ENCODE results near the gene GATA3.

Gene GATA3

DNA sequence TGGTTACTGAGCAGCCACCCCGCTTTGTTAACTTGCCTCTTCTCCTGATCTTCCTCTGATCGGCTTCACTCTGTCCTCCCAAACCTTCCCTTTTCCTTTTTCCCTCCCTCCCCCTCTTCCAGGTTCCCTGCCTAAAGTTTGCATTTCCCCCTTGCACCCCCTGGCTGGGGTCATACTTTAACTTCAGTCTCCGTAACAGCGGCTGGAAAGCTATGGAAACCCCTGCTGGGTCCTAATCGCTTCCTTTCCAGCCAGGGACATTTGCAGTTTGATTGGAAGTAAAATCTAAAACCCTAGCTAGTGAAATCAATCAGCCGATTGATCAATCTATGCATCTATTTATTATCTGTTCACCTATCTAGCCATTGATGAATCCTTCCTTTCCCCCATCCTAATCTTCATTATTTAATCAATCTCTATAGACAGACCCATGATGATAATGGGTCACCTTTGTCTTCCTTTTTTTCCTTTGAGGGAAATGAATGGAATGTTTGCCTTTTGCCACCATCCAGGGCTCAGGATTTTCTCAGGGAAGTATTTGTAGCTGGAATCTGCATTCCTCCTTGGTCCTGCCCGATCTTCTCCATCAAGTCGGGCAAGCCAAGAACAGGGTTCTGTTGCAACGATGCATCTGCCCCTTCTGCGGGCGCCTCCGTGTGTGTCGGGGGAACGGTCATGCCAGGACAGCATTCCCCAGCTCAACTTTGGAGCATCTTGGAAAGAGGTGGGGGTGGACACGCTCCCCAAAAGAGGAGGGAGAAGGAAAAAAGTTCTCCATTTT lies 8.8 kb downstream of the GATA3 start:
- in situ Hi-C loops (cut with MboI; ENCODE audit: low sequenced_read_pairs): no loop called here

DNA sequence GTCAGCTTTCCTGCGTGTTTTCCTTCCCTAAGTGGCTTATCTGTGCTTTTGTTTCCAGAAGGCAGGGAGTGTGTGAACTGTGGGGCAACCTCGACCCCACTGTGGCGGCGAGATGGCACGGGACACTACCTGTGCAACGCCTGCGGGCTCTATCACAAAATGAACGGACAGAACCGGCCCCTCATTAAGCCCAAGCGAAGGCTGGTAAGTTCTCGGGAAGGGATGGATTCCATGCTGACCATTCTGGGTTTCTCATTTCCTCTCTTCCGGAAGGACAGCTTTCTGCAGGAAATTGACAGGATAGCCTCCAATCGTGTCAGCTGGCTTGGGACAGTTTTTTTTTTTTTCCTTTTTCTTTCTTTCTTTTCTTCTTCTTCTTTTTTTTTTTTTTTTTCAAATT lies 9.4 kb downstream of the GATA3 start:
- in situ Hi-C loops (cut with MboI; ENCODE audit: low sequenced_read_pairs): no loop called here

DNA sequence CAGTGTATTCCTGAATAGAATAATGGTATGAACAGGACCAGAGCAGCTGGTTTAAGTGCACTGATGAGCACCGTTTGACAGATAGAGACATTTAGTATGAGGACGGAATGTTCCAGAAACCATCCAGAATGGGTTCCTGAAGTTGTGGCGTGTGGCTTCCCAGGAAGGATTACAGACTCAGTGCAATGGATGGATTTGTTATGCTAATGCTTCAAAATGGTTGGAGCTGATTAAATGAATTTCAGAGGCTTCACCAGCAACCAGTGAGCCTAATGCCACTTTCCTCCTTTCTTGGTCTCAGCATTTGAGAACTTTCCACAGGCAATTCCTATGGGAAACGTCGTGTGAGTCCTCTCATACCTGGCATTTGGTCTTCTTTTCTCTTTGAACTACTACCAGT lies 9.9 kb downstream of the GATA3 start:
- in situ Hi-C loops (cut with MboI; ENCODE audit: low sequenced_read_pairs): no loop called here

DNA sequence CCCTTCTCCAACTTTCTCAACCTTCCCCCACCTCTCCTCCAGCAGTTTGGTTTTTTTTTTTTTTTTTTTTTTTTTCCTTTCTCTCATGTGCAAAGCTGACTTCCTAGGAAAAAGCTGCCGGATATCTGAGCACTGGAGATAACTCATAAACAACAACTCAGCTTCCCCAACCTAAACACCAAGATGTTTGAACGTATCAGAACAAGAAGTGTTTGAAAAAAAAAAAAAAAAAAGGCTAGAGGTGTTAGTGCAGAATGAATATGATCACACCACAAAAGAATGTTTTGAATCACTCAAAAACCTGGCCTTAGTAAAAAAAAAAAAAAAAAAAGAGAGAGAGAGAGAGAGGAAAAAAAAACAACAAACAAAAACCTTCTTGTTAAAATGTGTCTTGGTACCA lies 11.2 kb downstream of the GATA3 start:
- in situ Hi-C loops (cut with MboI; ENCODE audit: low sequenced_read_pairs): no loop called here

DNA sequence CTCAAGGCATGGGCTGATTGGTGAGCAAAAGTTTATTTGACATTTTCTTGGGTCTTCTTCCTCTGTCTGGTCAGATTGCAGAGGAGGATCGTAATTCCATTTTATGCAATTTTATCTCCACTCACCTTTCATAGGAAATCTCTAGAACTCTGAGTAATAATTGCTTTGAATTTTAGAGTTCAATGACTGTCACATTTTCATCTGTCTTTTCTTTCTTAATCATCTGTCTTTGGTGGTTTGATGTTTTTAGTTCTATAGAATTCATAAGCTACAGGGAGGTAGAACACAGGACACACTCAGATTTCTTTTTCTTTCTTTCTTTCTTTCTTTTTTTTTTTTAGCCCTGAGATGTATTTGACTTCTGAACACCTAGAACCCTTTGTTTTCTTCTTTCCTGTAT lies 11.6 kb downstream of the GATA3 start:
- in situ Hi-C loops (cut with MboI; ENCODE audit: low sequenced_read_pairs): no loop called here

DNA sequence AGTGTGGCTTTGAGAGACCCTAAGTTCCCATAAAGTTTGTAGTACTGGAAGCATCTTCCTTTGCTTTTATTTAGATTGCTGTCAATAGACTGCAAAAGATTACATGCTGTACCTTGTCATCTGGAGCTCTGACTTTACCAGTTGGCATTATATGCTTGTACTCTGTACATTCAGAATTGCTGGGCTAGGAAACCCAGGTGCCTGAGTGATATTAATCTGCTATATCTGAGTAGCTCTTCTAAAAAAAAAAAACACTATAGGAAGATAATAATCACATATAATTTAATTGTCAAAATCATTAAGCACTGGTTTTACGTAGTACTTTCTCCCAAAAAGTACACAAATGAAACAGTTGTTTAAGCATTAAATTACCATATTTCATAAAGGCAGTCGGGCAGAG lies 12.3 kb downstream of the GATA3 start:
- in situ Hi-C loops (cut with MboI; ENCODE audit: low sequenced_read_pairs): no loop called here

DNA sequence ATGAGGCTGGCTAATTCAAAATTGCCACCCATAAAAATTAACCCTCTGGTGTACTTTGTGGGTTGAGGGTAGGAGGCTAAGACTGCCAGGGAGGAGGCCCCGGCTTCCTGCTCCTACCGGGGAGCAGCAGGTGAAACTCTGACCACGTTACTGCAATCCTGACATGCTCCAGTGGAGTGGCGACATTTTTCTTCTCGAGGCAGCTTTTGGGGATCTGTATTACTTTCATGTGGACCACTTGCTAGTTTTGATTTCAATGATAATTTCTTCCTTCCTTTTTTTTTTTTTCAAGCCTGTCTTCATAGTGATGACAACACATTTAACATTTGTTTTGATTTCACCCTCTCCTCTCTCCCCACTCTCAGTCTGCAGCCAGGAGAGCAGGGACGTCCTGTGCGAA lies 14.6 kb downstream of the GATA3 start:
- in situ Hi-C loops (cut with MboI; ENCODE audit: low sequenced_read_pairs): no loop called here

DNA sequence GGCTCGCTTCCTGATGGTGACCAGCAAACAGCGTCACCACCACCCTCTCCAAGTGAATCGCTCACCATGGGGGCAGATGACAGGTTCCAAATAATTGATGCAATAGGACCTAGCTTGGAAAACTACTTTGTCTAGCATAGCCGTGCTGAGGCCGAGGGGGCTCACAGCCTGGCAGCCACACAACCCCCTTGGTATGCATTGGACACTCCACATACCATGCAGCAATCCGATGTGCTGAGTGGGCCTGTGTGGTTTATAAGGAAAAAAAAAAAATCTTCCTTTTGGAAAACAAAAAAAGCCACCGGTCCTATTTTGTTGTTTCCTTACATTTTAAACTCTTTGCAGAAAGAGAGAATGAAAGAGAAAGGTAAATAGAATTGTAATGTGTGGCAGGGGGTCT lies 15.1 kb downstream of the GATA3 start:
- in situ Hi-C loops (cut with MboI; ENCODE audit: low sequenced_read_pairs): no loop called here

DNA sequence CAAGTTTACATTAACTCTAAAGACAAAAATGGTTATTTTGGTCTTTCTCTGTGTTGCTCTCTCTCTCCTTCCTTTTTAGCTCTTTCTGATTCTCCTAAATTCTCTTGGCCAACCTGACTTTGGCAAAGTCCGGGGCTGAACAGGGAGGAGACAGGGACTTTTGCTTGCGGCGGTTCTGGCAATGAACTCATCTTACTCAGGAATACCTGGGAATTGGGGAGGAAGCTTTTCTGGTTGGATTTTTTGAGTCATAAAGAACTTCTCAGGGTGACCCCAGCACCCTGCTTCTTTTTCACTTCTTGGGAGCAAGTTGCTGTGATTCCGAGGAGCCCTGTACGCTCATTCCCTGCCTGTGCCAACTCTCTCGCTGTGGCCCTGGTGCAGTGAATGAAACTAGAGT lies 16.0 kb downstream of the GATA3 start:
- in situ Hi-C loops (cut with MboI; ENCODE audit: low sequenced_read_pairs): no loop called here

DNA sequence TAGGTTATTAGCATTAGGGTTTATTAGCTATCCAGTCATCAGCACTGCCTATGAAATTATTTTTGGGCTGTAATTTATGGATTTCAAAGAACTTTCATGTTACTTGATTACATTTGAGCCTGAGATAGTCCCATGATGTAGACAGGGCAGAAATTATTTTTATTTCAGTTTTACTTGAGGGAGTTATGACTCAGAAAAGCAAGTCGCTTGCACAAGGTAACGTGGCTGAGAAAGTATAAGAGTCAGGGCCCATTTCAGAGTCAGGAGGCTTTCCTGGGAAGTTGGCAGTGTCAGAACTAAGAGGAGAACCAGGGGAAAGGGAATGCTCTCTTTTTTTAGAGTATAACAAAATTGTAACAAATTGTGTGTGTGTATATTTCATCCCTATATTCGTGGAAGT lies 16.5 kb downstream of the GATA3 start:
- in situ Hi-C loops (cut with MboI; ENCODE audit: low sequenced_read_pairs): no loop called here

DNA sequence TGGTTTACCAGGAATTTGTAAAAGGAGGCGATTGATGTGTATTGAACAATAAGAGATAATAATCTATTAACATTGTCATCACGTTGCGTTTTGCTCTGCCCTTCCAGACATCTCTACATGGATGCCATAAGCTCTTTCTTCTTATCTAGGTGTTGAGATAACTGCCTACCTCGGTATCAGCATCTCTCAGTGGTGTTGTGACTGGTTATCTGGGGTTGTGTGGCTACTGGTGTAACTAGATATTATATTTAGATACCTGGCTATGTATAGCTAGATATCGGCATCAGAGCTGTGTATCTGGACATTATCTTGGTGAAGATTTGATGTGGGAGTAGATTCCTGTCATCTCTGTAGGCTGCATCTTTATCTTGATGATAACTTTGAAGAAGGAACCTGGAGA lies 17.2 kb downstream of the GATA3 start:
- in situ Hi-C loops (cut with MboI; ENCODE audit: low sequenced_read_pairs): no loop called here

DNA sequence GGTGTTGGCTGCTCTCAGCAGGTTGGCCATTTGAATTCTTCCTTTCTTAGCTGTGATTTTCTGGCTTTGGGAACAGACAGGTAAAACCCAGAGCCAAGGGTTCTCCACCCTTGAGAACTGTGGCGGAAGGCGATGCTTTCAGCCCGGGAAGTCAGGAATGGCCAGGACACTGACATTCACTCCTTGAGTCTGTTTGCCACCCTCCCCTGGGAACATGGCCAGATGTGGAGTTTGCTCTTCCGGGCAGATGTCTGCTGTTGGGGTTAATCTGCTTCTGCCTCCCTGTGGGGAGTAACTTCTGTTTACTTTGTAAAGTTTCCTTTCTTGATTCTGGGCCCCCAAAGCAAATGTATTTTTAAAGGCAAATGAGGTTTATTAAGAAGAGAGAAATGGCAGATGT lies 17.7 kb downstream of the GATA3 start:
- in situ Hi-C loops (cut with MboI; ENCODE audit: low sequenced_read_pairs): no loop called here

DNA sequence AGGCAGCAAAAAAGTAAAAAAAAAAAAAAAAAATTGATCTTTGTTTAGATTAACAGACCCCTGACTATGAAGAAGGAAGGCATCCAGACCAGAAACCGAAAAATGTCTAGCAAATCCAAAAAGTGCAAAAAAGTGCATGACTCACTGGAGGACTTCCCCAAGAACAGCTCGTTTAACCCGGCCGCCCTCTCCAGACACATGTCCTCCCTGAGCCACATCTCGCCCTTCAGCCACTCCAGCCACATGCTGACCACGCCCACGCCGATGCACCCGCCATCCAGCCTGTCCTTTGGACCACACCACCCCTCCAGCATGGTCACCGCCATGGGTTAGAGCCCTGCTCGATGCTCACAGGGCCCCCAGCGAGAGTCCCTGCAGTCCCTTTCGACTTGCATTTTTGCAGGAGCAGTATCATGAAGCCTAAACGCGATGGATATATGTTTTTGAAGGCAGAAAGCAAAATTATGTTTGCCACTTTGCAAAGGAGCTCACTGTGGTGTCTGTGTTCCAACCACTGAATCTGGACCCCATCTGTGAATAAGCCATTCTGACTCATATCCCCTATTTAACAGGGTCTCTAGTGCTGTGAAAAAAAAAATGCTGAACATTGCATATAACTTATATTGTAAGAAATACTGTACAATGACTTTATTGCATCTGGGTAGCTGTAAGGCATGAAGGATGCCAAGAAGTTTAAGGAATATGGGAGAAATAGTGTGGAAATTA lies 19.4 kb downstream of the GATA3 start:
- in situ Hi-C loops (cut with MboI; ENCODE audit: low sequenced_read_pairs): no loop called here

DNA sequence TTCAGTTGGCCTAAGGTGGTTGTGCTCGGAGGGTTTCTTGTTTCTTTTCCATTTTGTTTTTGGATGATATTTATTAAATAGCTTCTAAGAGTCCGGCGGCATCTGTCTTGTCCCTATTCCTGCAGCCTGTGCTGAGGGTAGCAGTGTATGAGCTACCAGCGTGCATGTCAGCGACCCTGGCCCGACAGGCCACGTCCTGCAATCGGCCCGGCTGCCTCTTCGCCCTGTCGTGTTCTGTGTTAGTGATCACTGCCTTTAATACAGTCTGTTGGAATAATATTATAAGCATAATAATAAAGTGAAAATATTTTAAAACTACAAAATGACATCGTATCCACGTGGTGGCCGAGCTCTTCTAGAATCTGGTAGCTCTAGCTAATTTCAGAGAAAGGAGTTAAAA lies 20.4 kb downstream of the GATA3 start:
- in situ Hi-C loops (cut with MboI; ENCODE audit: low sequenced_read_pairs): no loop called here

DNA sequence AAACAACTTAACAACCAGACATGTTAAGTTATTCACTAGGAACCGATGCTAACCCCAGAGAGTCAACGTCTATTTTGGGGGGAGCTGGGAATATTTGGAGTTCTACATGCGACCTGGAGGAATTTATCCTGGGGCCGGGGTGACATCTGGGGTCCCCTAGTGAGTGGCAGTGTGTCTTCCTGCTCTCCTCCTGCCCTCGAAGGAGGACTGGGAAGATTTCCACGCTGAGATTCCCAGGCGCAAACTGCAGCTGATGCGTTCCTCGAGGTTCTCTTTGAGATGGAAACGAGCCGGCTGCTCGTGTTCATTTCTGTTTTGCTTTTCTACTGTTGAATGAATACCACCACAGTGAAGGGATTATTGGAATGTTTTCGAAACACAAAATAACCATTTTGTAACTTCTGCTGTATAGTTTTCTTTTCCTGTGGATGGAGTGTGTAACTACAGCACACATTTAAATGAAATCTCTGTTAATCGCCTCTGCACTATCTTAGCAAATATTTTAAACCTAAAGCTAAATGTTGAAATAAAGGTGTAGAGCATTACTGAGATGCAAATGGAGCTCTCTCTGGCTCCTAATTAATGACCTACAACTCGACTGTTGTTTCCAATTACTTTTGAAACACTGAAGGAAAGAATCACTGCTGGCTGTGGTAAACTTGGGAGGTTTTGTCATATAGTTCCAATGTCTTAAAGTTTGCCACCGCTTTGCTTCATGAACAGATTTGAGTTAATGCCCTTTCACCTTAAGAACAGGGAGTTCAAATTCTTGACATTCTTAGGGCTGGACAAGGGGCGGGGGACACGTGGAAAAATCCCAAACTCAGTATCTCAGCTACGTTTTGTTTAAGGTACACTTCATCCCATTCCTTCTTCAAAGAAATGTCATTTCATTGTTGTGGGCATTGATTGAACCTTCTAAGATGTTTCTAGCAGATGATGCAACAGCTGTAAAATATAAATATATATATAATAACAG lies 21.1 kb downstream of the GATA3 start:
- in situ Hi-C loops (cut with MboI; ENCODE audit: low sequenced_read_pairs): no loop called here

DNA sequence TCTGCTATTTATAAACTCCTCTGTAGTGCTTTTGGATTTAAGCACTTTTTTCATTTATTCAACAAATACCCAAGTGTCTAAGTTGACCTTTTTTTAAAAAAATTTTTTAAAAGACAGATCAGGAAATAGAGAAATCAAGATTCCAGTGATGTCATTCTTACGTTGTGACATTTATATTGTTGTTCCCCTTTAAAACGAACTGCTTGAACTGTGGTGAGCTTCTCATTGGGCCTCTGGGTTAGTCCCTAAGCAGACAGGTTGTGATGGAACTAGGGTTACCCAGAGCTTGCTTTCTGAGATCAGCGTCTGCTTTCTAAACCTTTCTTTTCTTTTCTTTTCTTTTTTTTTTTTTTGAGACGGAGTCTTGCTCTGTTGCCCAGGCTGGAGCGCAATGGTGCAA lies 22.4 kb downstream of the GATA3 start:
- in situ Hi-C loops (cut with MboI; ENCODE audit: low sequenced_read_pairs): no loop called here

DNA sequence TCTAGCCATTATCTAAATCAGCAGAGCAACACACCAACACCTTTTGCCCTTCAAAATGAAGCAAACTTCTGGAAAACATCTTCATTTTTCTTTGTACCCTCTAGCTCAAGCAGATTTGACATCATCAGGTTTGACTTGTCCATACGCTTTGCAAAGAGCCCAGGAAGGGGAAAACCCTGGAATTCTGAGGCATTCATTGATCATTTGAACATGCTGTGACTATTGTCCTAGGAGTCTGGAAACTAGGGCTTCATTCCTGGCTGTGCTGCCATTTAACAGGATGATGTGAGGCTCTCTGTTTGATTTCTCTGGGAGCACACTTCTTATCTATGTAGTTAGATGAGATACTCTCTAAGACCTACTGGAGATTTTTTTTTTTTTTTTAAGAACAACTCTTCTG lies 23.5 kb downstream of the GATA3 start:
- in situ Hi-C loops (cut with MboI; ENCODE audit: low sequenced_read_pairs): no loop called here

DNA sequence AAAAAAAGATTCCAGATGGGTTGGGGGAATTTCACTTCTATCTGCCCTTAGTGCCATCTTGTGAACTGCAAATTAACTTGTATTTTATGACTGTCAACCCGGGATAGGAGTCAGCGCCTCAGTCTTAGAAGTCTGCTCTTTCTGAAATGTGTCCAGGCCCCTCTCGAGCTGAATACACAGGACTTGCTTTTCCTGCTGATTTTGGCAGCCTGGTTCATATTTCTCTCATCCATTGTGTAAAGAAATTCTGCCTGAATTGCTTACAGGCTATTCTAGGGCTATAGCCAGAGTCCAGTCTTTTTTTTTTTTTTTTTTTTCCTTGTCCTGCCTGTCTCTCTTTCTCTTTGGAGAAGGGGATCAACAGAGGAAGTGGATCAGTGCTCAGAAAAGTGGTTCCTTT lies 24.6 kb downstream of the GATA3 start:
- in situ Hi-C loops (cut with MboI; ENCODE audit: low sequenced_read_pairs): no loop called here

DNA sequence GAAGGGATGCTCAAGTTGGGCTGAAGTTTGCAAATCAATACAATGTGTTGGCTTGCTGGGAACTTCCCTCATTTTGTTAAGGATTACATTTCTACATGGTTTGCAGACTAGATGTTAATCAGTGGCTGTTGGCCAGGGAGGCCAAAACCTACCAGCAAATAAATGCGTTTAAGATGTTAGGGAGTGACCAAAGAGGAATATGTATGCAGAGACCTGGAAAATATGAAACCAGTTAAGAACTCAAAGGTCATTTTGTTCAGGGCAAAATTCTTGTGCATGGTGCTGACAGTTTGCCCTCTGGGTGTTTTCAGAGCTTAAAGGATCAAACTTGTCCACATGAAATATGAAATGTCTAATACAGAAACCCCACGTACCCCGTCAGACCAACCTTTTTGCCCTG lies 30.3 kb downstream of the GATA3 start:
- in situ Hi-C loops (cut with MboI; ENCODE audit: low sequenced_read_pairs): no loop called here

DNA sequence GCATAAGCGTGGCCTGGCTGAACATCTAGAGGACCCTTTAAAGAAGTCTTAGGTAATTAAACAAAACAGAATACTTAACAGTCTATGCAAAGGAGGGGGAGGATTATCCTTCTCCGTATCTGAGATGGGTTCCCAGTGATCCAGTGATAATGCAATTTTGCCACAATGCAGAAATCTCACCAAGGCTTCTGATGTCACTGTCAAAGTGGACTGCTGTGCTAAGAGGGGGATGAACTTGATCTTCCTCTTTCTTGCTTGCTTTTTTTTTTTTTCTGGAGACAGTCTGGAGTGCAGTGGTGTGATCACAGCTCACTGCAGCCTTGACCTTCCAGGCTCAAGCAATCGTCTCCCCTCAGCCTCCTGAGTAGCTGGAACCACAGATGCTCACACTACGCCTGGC lies 30.8 kb downstream of the GATA3 start:
- in situ Hi-C loops (cut with MboI; ENCODE audit: low sequenced_read_pairs): no loop called here

DNA sequence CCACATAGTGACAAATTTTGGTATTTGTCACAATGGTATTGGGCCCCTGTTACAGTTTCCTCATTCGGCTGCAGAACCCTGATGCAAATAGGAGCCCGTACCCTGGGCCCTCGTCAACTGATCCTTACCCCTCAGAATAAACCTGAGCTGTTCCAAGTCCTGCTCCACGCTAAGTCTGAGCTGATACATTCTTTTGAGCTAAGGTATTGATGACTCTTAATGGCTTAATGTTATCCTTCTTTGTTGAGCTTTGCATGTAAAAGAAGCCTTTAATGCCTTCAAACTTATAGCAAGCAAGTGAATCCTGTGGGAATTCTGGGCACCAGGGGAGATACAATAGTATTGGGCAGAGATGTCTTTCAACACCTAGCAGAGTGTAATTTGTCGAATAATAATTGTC lies 31.8 kb downstream of the GATA3 start:
- in situ Hi-C loops (cut with MboI; ENCODE audit: low sequenced_read_pairs): no loop called here

DNA sequence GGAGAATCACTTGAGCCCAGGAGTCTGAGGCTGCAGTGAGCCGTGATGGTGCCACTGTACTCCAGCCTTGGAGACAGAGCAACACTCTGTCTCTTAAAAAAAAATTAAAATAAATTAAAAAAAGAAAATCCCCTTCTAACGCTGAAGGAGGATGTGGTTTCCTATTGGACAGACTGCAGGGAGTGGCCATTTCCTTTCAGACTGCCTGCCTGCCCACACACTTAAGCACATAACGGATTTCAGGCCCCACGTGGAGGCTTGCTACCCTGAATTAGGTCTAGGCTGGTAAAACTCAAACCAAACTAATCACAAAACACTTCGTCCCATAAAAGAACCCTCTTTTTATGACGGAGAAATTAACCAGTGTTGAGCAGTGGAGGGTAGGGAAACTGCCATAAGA lies 34.0 kb downstream of the GATA3 start:
- in situ Hi-C loops (cut with MboI; ENCODE audit: low sequenced_read_pairs): no loop called here

All from HL-60/S4 treated with phorbol 12-myristate 13-acetate at 8.2 ng/mL for 4 days and 3 days (cell line).